ENCODE data around the gene FASN. TPM values are rescaled to one million over a fixed set of nuclear protein-coding genes. Genes with fewer than 3 reads are reported as not detected.

Gene FASN
- total and polyA plus RNA-seq, 2 of the 4 experiments (the other 2 are of a cell fraction), result 12.4 to 56.0 TPM

- POLR2A ChIA-PET (ENCODE audit: unreplicated experiment), result no interaction called here
- Histone ChIP-seq H3K56ac (ENCODE audit: extremely low read depth, insufficient read depth, low read length) (no peak overlapping the region), H3K9me3 (ENCODE audit: control insufficient read depth, insufficient read depth, low read length) (no peaks in the 10 kb centered on the region), H3K4ac (ENCODE audit: low read depth, low read length) (peak overlapping the region; percentile 15; the same call in 1 of the 2 replicates), H2AK5ac (ENCODE audit: low read depth, low read length) (no peak overlapping the region), H3K4me2 (ENCODE audit: low read depth, low read length) (no peak overlapping the region), H2BK15ac (ENCODE audit: low read depth, low read length) (no peak overlapping the region; the same call in 2 of the 3 replicates), H2AFZ (replicated peaks; ENCODE audit: low read length, poor library complexity) (no peak overlapping the region), H2BK120ac (ENCODE audit: low read depth, low read length) (peak overlapping the region; percentile 2; the same call in 1 of the 2 replicates), H2BK5ac (ENCODE audit: low read depth, low read length, poor library complexity, severe bottlenecking) (no peak overlapping the region), H3K36me3 (ENCODE audit: control insufficient read depth, insufficient read depth, low read length) (peaks cover 2% of the 10 kb centered on the region; the same call in 1 of the 2 replicates), H3K18ac (ENCODE audit: low read depth, low read length) (no peak overlapping the region), H3K9ac (ENCODE audit: low read depth, low read length) (no peak overlapping the region), H4K20me1 (ENCODE audit: insufficient read depth, low read length) (no peaks in the 10 kb centered on the region), H4K5ac (ENCODE audit: low read depth, low read length) (no peak overlapping the region), H3K4me3 (ENCODE audit: insufficient read depth, low read depth, low read length) (no peak overlapping the region), H3K27me3 (ENCODE audit: control insufficient read depth, insufficient read depth, low read length) (no peaks in the 10 kb centered on the region), H3K4me1 (ENCODE audit: control insufficient read depth, insufficient read depth, low read length) (no peaks in the 10 kb centered on the region), H3K9me1 (ENCODE audit: insufficient read depth, low read length) (0 out of 2 replicates have a peak, but pooled peaks cover 5% of the 10 kb centered on the region), H4K91ac (ENCODE audit: insufficient read depth, low read depth, low read length) (no peak overlapping the region), H3K79me1 (ENCODE audit: low read depth in 1 of 2, low read length in 2 of 2) (no peaks in the 10 kb centered on the region; a peak in 1 of 4 replicates), H3K27ac (ENCODE audit: insufficient read depth, low read length) (no peak overlapping the region), H2AK9ac (replicated peaks; ENCODE audit: low read depth, low read length, poor library complexity) (peak overlapping the region; percentile 5), H4K8ac (ENCODE audit: low read depth in 2 of 2, low read length in 2 of 2) (peak overlapping the region in 1 of 2 experiments; percentile 21; a peak in 1 of 4 replicates), H2BK20ac (ENCODE audit: low read depth, low read length) (no peak overlapping the region), H3K14ac (replicated peaks; ENCODE audit: low read depth, low read length) (no peak overlapping the region), H3K23ac (ENCODE audit: low read depth, low read length) (no peak overlapping the region)
- ATAC-seq (ENCODE audit: low read depth), result no peak
- TF ChIP-seq ELK1 (IDR thresholded peaks at IDR 0.05; ENCODE audit: borderline replicate concordance, low read depth, low read length), result no peak
- no peak for TF ChIP-seq FOS (IDR thresholded peaks at IDR 0.05; ENCODE audit: low read depth, low read length)
- TF ChIP-seq MAZ (IDR thresholded peaks at IDR 0.05; ENCODE audit: borderline replicate concordance, low read depth, low read length), result no peak
- TF ChIP-seq CHD1 (IDR thresholded peaks at IDR 0.05; ENCODE audit: low read depth, low read length), result no peak
- TF ChIP-seq CTCF (conservative IDR thresholded peaks at IDR 0.05; ENCODE audit: low read depth, low read length), result no peak
- no peak for TF ChIP-seq RCOR1 (IDR thresholded peaks at IDR 0.05; ENCODE audit: insufficient replicate concordance, low read length)
- TF ChIP-seq MXI1 (IDR thresholded peaks at IDR 0.05; ENCODE audit: borderline replicate concordance, low read depth, low read length), result no peak
- intact Hi-C loops (cut with micrococcal nuclease) (loop anchor here (1.0 kb wide), 1 partner anchor 36 kb away; no protein-coding TSS in a partner anchor), in situ Hi-C loops (cut with MboI; ENCODE audit: low sequenced_read_pairs) (no loop called here), dilution Hi-C loops (cut with HindIII; ENCODE audit: low sequenced_read_pairs, unreplicated experiment) (no loop called here)
- no TSS peak for BruUV-seq (replicated peaks)
- no peak for DNase-seq
- CTCF ChIA-PET, result no interaction called here
- 96% methylated on average over 5 of the region's 11 CpGs; no CpG with 5 or more reads in 1 of the 2 experiments for WGBS, 2 experiments (ENCODE audit: extremely low coverage in 2 of 2, insufficient read length in 1 of 2)
Observed at GRCh38 chr17:82134101-82134500, 36.1 kb upstream of the FASN start.
